Measurements from ENCODE around the gene PLEKHS1.
A peak's percentile ranks its signal among the peaks of the same experiment; 100 is the strongest.

PLEKHS1 gene

DNA sequence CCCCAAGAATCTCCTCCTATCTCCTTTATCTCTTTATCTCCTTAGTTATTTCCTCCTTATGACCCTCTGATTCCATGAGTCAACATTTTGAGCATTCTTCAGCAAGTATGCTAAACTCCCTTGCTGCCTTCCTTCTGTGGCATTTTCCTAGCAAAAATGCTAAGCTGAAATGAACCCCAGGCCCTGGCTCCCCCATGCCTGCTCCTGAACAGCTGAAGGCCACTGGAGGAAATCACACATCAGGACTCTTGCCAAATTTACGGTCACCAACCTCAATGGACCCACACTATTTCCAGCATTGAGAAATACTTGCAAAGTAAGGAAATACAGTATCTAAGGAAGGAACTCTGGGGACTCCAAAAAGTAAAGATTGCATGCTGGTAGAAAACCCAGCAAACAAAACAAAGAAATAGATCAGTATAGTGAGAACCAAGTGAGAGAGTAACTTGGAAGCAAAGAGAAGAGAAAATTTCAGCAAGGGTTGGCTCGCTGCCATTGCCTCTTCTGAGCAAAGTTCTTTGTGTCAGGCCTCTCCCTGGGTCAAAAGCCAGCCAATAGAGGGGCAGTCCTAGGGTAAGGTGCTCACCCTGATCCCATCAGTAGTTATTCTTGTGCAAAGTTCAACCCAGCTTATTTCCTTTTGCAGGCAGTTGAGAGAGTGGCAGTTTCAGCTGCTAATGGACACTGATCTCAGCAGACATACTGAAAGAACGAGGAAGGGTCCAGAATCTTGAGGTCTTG is 5.1 kb upstream of the PLEKHS1 start:
- CTCF ChIA-PET: interaction anchor here (0.5 kb wide), 1 partner anchor 474 kb away, joined by 3 read pairs; no protein-coding TSS in a partner anchor
- TF ChIP-seq FOXA1 (IDR thresholded peaks at IDR 0.05) (no peak), HDGF (IDR thresholded peaks at IDR 0.05; ENCODE audit: borderline replicate concordance) (no peak), LEF1 (IDR thresholded peaks at IDR 0.05; ENCODE audit: borderline replicate concordance) (no peak), TARDBP (IDR thresholded peaks at IDR 0.05) (no peak), SUZ12 (IDR thresholded peaks at IDR 0.05) (no peak), FOXK2 (IDR thresholded peaks at IDR 0.05) (no peak), SP1 (IDR thresholded peaks at IDR 0.05) (no peak), ELF4 (IDR thresholded peaks at IDR 0.05) (no peak), NFRKB (IDR thresholded peaks at IDR 0.05) (no peak), BHLHE40 (IDR thresholded peaks at IDR 0.05; ENCODE audit: borderline replicate concordance) (no peak), L3MBTL2 (conservative IDR thresholded peaks at IDR 0.05) (no peak), FOXM1 (IDR thresholded peaks at IDR 0.05; ENCODE audit: borderline replicate concordance) (no peak), ARNT (IDR thresholded peaks at IDR 0.05) (no peak), ZNF384 (IDR thresholded peaks at IDR 0.05) (no peak), CTBP1 (IDR thresholded peaks at IDR 0.05; ENCODE audit: borderline replicate concordance) (no peak)
- TF ChIP-seq, protein P1, sequence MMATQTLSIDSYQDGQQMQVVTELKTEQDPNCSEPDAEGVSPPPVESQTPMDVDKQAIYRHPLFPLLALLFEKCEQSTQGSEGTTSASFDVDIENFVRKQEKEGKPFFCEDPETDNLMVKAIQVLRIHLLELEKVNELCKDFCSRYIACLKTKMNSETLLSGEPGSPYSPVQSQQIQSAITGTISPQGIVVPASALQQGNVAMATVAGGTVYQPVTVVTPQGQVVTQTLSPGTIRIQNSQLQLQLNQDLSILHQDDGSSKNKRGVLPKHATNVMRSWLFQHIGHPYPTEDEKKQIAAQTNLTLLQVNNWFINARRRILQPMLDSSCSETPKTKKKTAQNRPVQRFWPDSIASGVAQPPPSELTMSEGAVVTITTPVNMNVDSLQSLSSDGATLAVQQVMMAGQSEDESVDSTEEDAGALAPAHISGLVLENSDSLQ (IDR thresholded peaks at IDR 0.05): no peak
- POLR2A ChIA-PET: no interaction called here
- no peak for DNase-seq (ENCODE audit: extremely low spot score)

DNA sequence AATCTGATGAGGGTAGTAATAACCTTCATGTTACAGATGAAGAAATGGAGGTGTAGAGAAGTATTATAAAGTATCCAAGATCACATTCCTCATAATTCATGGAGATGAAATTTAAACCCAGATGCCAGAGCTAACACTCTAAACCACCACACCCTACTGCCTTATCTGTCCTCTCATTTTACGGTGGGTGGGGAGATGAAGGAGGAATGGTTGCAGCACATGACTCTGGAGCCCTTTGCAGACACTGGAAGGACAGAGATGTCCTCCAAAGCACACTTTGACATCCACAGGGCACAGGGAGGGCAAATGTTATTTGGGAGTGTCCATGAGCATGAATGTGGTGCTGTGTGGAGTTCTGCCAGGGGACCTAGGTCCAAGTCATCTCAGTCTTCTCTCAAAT is 1.1 kb downstream of the PLEKHS1 start:
- TF ChIP-seq SUZ12 (IDR thresholded peaks at IDR 0.05): no peak
- TF ChIP-seq SP1 (IDR thresholded peaks at IDR 0.05): no peak
- TF ChIP-seq CTBP1 (IDR thresholded peaks at IDR 0.05; ENCODE audit: borderline replicate concordance): no peak
- POLR2A ChIA-PET: no interaction called here
- DNase-seq (ENCODE audit: extremely low spot score): no peak
- CTCF ChIA-PET: no interaction called here

DNA sequence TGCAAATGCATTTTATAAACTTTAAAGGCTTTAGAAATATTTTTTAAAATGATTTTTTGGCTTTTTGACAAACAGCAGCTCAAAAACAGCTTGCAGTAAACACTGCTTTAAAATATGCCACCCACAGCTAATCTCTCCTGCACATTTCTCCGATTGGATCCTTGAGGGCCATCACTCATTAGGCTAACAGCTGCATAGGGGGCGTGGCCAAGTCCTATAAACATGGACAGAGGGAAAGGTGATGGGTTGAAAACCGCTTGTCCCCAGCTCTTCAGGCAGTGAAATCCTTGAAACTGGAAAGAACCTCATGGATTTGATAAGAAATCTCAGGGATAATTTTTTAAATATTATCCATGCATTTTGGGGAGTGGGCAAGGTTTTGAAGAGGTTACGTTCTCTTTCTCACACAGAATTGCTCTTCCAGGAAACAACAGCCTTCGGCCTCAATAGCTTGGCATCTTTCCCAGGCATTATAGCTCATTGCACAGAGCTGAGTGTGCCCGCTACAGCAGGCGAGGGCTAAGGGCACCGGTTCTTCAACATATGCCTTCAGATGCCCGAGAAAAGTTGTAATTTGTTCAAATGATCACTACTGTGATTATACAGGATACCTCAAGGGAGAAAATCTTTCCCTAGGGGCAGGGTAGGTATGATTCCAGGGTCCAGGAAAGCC is 1.7 kb downstream of the PLEKHS1 start:
- TF ChIP-seq SUZ12 (IDR thresholded peaks at IDR 0.05) (no peak), ELF4 (IDR thresholded peaks at IDR 0.05) (no peak), ZNF384 (IDR thresholded peaks at IDR 0.05) (no peak), NFRKB (IDR thresholded peaks at IDR 0.05) (no peak)
- TF ChIP-seq, protein P1 (IDR thresholded peaks at IDR 0.05): peak; percentile 78
- CTCF ChIA-PET: no interaction called here
- POLR2A ChIA-PET: no interaction called here
- no peak for DNase-seq (ENCODE audit: extremely low spot score)

DNA sequence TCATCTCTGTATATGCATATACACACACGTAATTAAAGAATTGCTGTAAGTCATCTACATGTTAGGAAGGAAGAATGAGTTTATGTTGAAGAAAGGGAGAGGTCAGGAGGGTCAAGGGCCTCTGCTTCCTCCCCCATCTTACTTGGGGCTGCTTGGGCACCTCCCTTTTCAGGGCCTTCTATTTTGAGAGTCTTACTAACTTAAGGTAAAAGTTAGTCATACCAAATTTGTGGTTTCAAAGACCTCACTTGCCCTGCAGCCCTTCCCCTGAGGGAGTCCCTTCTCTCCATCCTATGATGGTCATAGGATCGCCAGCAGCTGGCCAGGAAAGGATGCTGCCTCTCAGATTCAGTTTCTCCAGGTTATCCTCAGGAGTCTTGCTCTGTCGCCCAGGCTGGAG is 2.6 kb downstream of the PLEKHS1 start:
- DNase-seq (ENCODE audit: extremely low spot score): no peak
- TF ChIP-seq CTBP1 (IDR thresholded peaks at IDR 0.05; ENCODE audit: borderline replicate concordance) (no peak), NFRKB (IDR thresholded peaks at IDR 0.05) (no peak), FOXK2 (IDR thresholded peaks at IDR 0.05) (no peak), SP1 (IDR thresholded peaks at IDR 0.05) (no peak), FOXM1 (IDR thresholded peaks at IDR 0.05; ENCODE audit: borderline replicate concordance) (no peak), L3MBTL2 (conservative IDR thresholded peaks at IDR 0.05) (no peak), BHLHE40 (IDR thresholded peaks at IDR 0.05; ENCODE audit: borderline replicate concordance) (no peak), HDGF (IDR thresholded peaks at IDR 0.05; ENCODE audit: borderline replicate concordance) (no peak), LEF1 (IDR thresholded peaks at IDR 0.05; ENCODE audit: borderline replicate concordance) (no peak), FOXA1 (IDR thresholded peaks at IDR 0.05) (no peak), TARDBP (IDR thresholded peaks at IDR 0.05) (no peak), SUZ12 (IDR thresholded peaks at IDR 0.05) (no peak), ZNF384 (IDR thresholded peaks at IDR 0.05) (no peak), ARNT (IDR thresholded peaks at IDR 0.05) (no peak), ELF4 (IDR thresholded peaks at IDR 0.05) (no peak)
- TF ChIP-seq, protein P1 (IDR thresholded peaks at IDR 0.05): no peak
- ChIA-PET POLR2A (no interaction called here), CTCF (no interaction called here)

DNA sequence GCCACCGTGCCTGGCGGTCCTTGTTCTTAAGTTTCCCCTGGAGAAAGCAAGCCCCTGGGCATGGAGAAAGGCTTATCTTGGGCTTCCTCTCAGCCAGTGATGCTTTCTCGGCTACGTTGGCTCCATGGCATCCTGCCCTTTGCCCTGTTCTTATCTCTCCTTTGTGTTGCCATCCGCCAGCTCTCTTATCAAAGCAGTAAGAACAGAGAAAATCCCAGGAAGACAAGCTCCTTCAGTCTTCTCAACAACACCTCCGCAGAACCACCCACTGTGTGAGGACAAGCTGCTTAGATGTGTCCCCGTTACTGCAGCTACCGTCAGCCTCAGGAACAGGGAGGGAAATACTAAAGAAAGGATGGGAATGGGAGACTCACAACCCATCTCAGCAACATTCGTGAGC is 3.3 kb downstream of the PLEKHS1 start:
- CTCF ChIA-PET: no interaction called here
- no peak for TF ChIP-seq ELF4 (IDR thresholded peaks at IDR 0.05)
- TF ChIP-seq L3MBTL2 (conservative IDR thresholded peaks at IDR 0.05): no peak
- no peak for TF ChIP-seq ZNF384 (IDR thresholded peaks at IDR 0.05)
- TF ChIP-seq SUZ12 (IDR thresholded peaks at IDR 0.05): no peak
- TF ChIP-seq, protein P1 (IDR thresholded peaks at IDR 0.05): no peak
- no peak for TF ChIP-seq ARNT (IDR thresholded peaks at IDR 0.05)
- no peak for TF ChIP-seq FOXK2 (IDR thresholded peaks at IDR 0.05)
- no peak for TF ChIP-seq TARDBP (IDR thresholded peaks at IDR 0.05)
- no peak for TF ChIP-seq NFRKB (IDR thresholded peaks at IDR 0.05)
- no peak for TF ChIP-seq BHLHE40 (IDR thresholded peaks at IDR 0.05; ENCODE audit: borderline replicate concordance)
- no peak for TF ChIP-seq LEF1 (IDR thresholded peaks at IDR 0.05; ENCODE audit: borderline replicate concordance)
- TF ChIP-seq FOXA1 (IDR thresholded peaks at IDR 0.05): no peak
- TF ChIP-seq FOXM1 (IDR thresholded peaks at IDR 0.05; ENCODE audit: borderline replicate concordance): no peak
- TF ChIP-seq SP1 (IDR thresholded peaks at IDR 0.05): no peak
- no peak for TF ChIP-seq HDGF (IDR thresholded peaks at IDR 0.05; ENCODE audit: borderline replicate concordance)
- no peak for TF ChIP-seq CTBP1 (IDR thresholded peaks at IDR 0.05; ENCODE audit: borderline replicate concordance)
- POLR2A ChIA-PET: no interaction called here
- no peak for DNase-seq (ENCODE audit: extremely low spot score)

Data from HEK293T (cell line).